IMR-90 (cell line): ENCODE results near the gene FMOD. TPM values are rescaled to one million over a fixed set of nuclear protein-coding genes. Genes with fewer than 3 reads are reported as not detected.

Experiments used
- ATAC-seq: fragments of 200-7000 bp; cut with Tn5 transposase; 2 replicates; pipeline ENCODE4 v1.9.1; 2020; ENCODE audit warnings: low read depth, mild to moderate bottlenecking, moderate library complexity
- BruUV-seq: library from RNA; stranded (reverse); fragments of 400-500 nt; replicated peaks from 2 replicates; lab custom pipeline; 2021; lab: Mats Ljungman, UMichigan
- CTCF ChIA-PET: fragments of 300-600 bp; formaldehyde crosslinking; extraction: SDS; loops from one replicate; lab custom pipeline; 2021; ENCODE audit warnings: antibody characterized with exemption; lab: Yijun Ruan, JAX
- POLR2A ChIA-PET: fragments of 300-600 bp; sonication (Branson Sonifier 250); formaldehyde crosslinking; loops from one replicate; lab custom pipeline; 2022; ENCODE audit warnings: antibody characterized with exemption; ENCODE audit not compliant: unreplicated experiment; lab: Charles Lee
- DNase-seq: peaks from one replicate; pipeline ENCODE4 v3.0.0; 2013
- H2AFZ ChIP-seq: replicated peaks from 2 replicates; pipeline ENCODE3; 2013; ENCODE audit warnings: low read length, mild to moderate bottlenecking; ENCODE audit not compliant: poor library complexity
- H2AK5ac ChIP-seq: 2 replicates; pipeline ENCODE4 v1.6.1; 2013; ENCODE audit warnings: low read depth, low read length, inconsistent platforms
- H2AK9ac ChIP-seq: replicated peaks from 2 replicates; pipeline ENCODE3; 2013; ENCODE audit warnings: mild to moderate bottlenecking, low read depth, low read length, moderate library complexity; ENCODE audit not compliant: poor library complexity
- H2BK120ac ChIP-seq: 2 replicates; pipeline ENCODE4 v1.6.1; 2013; ENCODE audit warnings: low read depth, low read length, inconsistent platforms
- H2BK15ac ChIP-seq: 3 replicates; pipeline ENCODE4 v1.6.1; 2013; ENCODE audit warnings: low read depth, low read length, inconsistent platforms
- H2BK20ac ChIP-seq: 2 replicates; pipeline ENCODE4 v1.6.1; 2013; ENCODE audit warnings: low read depth, mild to moderate bottlenecking, inconsistent platforms, low read length, moderate library complexity
- H2BK5ac ChIP-seq: 2 replicates; pipeline ENCODE4 v1.6.1; 2013; ENCODE audit warnings: mild to moderate bottlenecking, low read depth, low read length, inconsistent platforms; ENCODE audit not compliant: poor library complexity, severe bottlenecking
- H3K14ac ChIP-seq: replicated peaks from 2 replicates; pipeline ENCODE4 v1.6.1; 2013; ENCODE audit warnings: low read depth, low read length, inconsistent platforms
- H3K18ac ChIP-seq: 2 replicates; pipeline ENCODE4 v1.6.1; 2013; ENCODE audit warnings: low read depth, low read length, control low read depth
- H3K23ac ChIP-seq: 2 replicates; pipeline ENCODE4 v1.6.1; 2013; ENCODE audit warnings: low read depth, low read length, inconsistent platforms
- H3K27ac ChIP-seq: 2 replicates; pipeline ENCODE4 v1.5.1; 2013; ENCODE audit warnings: mild to moderate bottlenecking, control low read depth, low read length; ENCODE audit not compliant: insufficient read depth
- H3K27me3 ChIP-seq: 2 replicates; pipeline ENCODE4 v1.6.1; 2013; ENCODE audit warnings: low read length; ENCODE audit not compliant: control insufficient read depth, insufficient read depth
- H3K36me3 ChIP-seq: 2 replicates; pipeline ENCODE4 v1.6.1; 2013; ENCODE audit warnings: low read length, mixed read lengths; ENCODE audit not compliant: control insufficient read depth, insufficient read depth
- H3K4ac ChIP-seq: 2 replicates; pipeline ENCODE4 v1.6.1; 2013; ENCODE audit warnings: low read depth, low read length, inconsistent platforms
- H3K4me1 ChIP-seq: 2 replicates; pipeline ENCODE4 v1.6.1; 2013; ENCODE audit warnings: low read length, mixed read lengths; ENCODE audit not compliant: control insufficient read depth, insufficient read depth
- H3K4me2 ChIP-seq: 2 replicates; pipeline ENCODE4 v1.6.1; 2013; ENCODE audit warnings: low read depth, mild to moderate bottlenecking, control low read depth, low read length, moderate library complexity
- H3K4me3 ChIP-seq: 2 replicates; pipeline ENCODE4 v1.5.1; 2013; ENCODE audit warnings: low read depth, mild to moderate bottlenecking, control low read depth, low read length, moderate library complexity; ENCODE audit not compliant: insufficient read depth
- H3K56ac ChIP-seq: 2 replicates; pipeline ENCODE4 v1.6.1; 2013; ENCODE audit warnings: low read length, inconsistent platforms; ENCODE audit not compliant: insufficient read depth; ENCODE audit errors: extremely low read depth
- H3K79me1 ChIP-seq, 2 experiments: 2 replicates each; pipeline ENCODE4 v1.6.1; 2013; ENCODE audit warnings: low read length in 2 of 2, inconsistent platforms in 1 of 2, low read depth in 1 of 2
- H3K9ac ChIP-seq: 2 replicates; pipeline ENCODE4 v1.6.1; 2013; ENCODE audit warnings: low read depth, low read length, control low read depth
- H3K9me1 ChIP-seq: 2 replicates; pipeline ENCODE4 v1.6.1; 2013; ENCODE audit warnings: low read length, inconsistent platforms; ENCODE audit not compliant: insufficient read depth
- H3K9me3 ChIP-seq: 2 replicates; pipeline ENCODE4 v1.6.1; 2013; ENCODE audit warnings: low read length; ENCODE audit not compliant: control insufficient read depth, insufficient read depth
- H4K20me1 ChIP-seq: 2 replicates; pipeline ENCODE4 v1.6.1; 2013; ENCODE audit warnings: low read length, inconsistent platforms; ENCODE audit not compliant: insufficient read depth
- H4K5ac ChIP-seq: 2 replicates; pipeline ENCODE4 v1.6.1; 2013; ENCODE audit warnings: mild to moderate bottlenecking, low read depth, low read length, control low read depth
- H4K8ac ChIP-seq, 2 experiments: 2 replicates each; pipeline ENCODE4 v1.6.1; 2013; ENCODE audit warnings: low read depth in 2 of 2, low read length in 2 of 2, control low read depth in 1 of 2, inconsistent platforms in 1 of 2
- H4K91ac ChIP-seq: 2 replicates; pipeline ENCODE4 v1.6.1; 2013; ENCODE audit warnings: low read depth, low read length, inconsistent platforms; ENCODE audit not compliant: insufficient read depth
- CHD1 ChIP-seq: IDR thresholded peaks from 2 replicates; pipeline ENCODE4 v1.6.1; 2012; ENCODE audit warnings: low read depth, low read length, improper control_type of control experiment
- FOS ChIP-seq: fragments of 150-350 bp; IDR thresholded peaks from 2 replicates; pipeline ENCODE4 v1.6.1; 2016; ENCODE audit warnings: low read depth, low read length
- MAZ ChIP-seq: IDR thresholded peaks from 2 replicates; pipeline ENCODE4 v1.6.1; 2012; ENCODE audit warnings: low read depth, mild to moderate bottlenecking, low read length, improper control_type of control experiment, moderate library complexity, borderline replicate concordance
- NFE2L2 ChIP-seq: fragments of 150-350 bp; IDR thresholded peaks from 2 replicates; pipeline ENCODE4 v1.6.1; 2016; ENCODE audit warnings: low read depth, mild to moderate bottlenecking, low read length
- POLR2A ChIP-seq: IDR thresholded peaks from 2 replicates; pipeline ENCODE4 v1.6.1; 2012; ENCODE audit warnings: mild to moderate bottlenecking, low read depth, low read length
- RAD21 ChIP-seq: IDR thresholded peaks from 2 replicates; pipeline ENCODE4 v1.6.1; 2012; ENCODE audit warnings: low read length, improper control_type of control experiment
- WGBS, 2 experiments: methylation state at CpG; one replicate each; pipeline versions ENCODE4 v1.1.5 to v1.1.7; 2013; ENCODE audit warnings: missing lambda C conversion rate in 2 of 2; ENCODE audit not compliant: insufficient read length in 1 of 2; ENCODE audit errors: extremely low coverage in 2 of 2; 5-methylcytosine and 5-hydroxymethylcytosine counted together
- dilution Hi-C: fragments of 300-500 bp; cut with HindIII; formaldehyde crosslinking; loops from one replicate; pipeline ENCODE4 v1.14.3; 2018; ENCODE audit warnings: low sequenced_read_pairs; ENCODE audit not compliant: unreplicated experiment
- in situ Hi-C: fragments of 300-500 bp; cut with MboI; formaldehyde crosslinking; loops from 3 replicates; pipeline ENCODE4 v1.14.3; 2019; ENCODE audit warnings: low sequenced_read_pairs, inconsistent platforms, mixed read lengths
- intact Hi-C: fragments of 100-400 bp; cut with micrococcal nuclease; formaldehyde crosslinking; loops from 2 replicates; pipeline ENCODE4 v1.10.0; 2022
- polyA plus RNA-seq, 3 experiments: library from polyadenylated mRNA; depleted of rRNA; stranded (reverse); fragments of >200 nt; gene quantifications; 2 replicates each; pipeline ENCODE4 v1.2.3, GENCODE V29; 2012; ENCODE audit warnings: low replicate concordance in 1 of 3
- total RNA-seq: library from RNA; depleted of rRNA; stranded (reverse); fragments of >200 nt; gene quantifications from 2 replicates; pipeline ENCODE4 v1.2.3, GENCODE V29; 2012
- TF ChIP-seq, protein P1 (sequence below): conservative IDR thresholded peaks from 2 replicates; pipeline ENCODE4 v1.5.1; 2012; ENCODE audit warnings: mild to moderate bottlenecking, low read depth, low read length, improper control_type of control experiment

FMOD gene
- total and polyA plus RNA-seq, 2 of the 4 experiments (the other 2 are of a cell fraction): 0.18 to 2.7 TPM

GRCh38 chr1:203381151-203381751, 30.3 kb upstream of the FMOD start:
- peak overlapping the region; percentile 26; the same call in 1 of the 2 replicates for H3K4ac ChIP-seq
- peaks cover 9% of the 10 kb centered on the region; the same call in 1 of the 2 replicates for H3K4me1 ChIP-seq
- H4K5ac ChIP-seq: no peak overlapping the region
- no peak overlapping the region for H2AFZ ChIP-seq
- no peak overlapping the region for H2BK120ac ChIP-seq
- no peak overlapping the region for H4K91ac ChIP-seq
- H3K14ac ChIP-seq: no peak overlapping the region
- WGBS, 2 experiments: no CpG with 5 or more reads among the region's 2 CpGs
- no peaks in the 10 kb centered on the region for H3K9me3 ChIP-seq
- H4K20me1 ChIP-seq: no peaks in the 10 kb centered on the region
- H3K4me3 ChIP-seq: no peak overlapping the region
- H3K27ac ChIP-seq: no peak overlapping the region
- POLR2A ChIA-PET: no interaction called here
- H2BK15ac ChIP-seq: no peak overlapping the region
- H3K56ac ChIP-seq: no peak overlapping the region
- H3K18ac ChIP-seq: no peak overlapping the region
- CTCF ChIA-PET: no interaction called here
- H3K79me1 ChIP-seq: no peaks in the 10 kb centered on the region
- no peak overlapping the region for H2AK9ac ChIP-seq
- H2BK20ac ChIP-seq: peak overlapping the region; percentile 53; the same call in 1 of the 2 replicates
- dilution Hi-C loops: no loop called here
- H3K9ac ChIP-seq: no peak overlapping the region
- intact Hi-C loops: no loop called here
- no peak overlapping the region for H2AK5ac ChIP-seq
- no peak overlapping the region for H4K8ac ChIP-seq
- no peak overlapping the region for H3K4me2 ChIP-seq
- no TSS peak for BruUV-seq
- ATAC-seq: no peak
- TF ChIP-seq FOS: no peak
- TF ChIP-seq POLR2A: no peak
- TF ChIP-seq, protein P1, sequence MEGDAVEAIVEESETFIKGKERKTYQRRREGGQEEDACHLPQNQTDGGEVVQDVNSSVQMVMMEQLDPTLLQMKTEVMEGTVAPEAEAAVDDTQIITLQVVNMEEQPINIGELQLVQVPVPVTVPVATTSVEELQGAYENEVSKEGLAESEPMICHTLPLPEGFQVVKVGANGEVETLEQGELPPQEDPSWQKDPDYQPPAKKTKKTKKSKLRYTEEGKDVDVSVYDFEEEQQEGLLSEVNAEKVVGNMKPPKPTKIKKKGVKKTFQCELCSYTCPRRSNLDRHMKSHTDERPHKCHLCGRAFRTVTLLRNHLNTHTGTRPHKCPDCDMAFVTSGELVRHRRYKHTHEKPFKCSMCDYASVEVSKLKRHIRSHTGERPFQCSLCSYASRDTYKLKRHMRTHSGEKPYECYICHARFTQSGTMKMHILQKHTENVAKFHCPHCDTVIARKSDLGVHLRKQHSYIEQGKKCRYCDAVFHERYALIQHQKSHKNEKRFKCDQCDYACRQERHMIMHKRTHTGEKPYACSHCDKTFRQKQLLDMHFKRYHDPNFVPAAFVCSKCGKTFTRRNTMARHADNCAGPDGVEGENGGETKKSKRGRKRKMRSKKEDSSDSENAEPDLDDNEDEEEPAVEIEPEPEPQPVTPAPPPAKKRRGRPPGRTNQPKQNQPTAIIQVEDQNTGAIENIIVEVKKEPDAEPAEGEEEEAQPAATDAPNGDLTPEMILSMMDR: no peak
- TF ChIP-seq MAZ: no peak
- no peak for TF ChIP-seq NFE2L2
- TF ChIP-seq CHD1: no peak
- TF ChIP-seq RAD21: no peak
- peaks cover 32% of the 10 kb centered on the region for H3K27me3 ChIP-seq
- no peaks in the 10 kb centered on the region for H3K36me3 ChIP-seq
- in situ Hi-C loops: no loop called here
- H3K9me1 ChIP-seq: peaks cover 4% of the 10 kb centered on the region; the same call in 1 of the 2 replicates
- no peak for DNase-seq
- no peak overlapping the region for H2BK5ac ChIP-seq
- H3K23ac ChIP-seq: no peak overlapping the region
